Keratinocyte (primary cell): Measurements from ENCODE around the gene UBE2O. TPM values are rescaled to one million over a fixed set of nuclear protein-coding genes. Genes with fewer than 3 reads are reported as not detected.
A peak's percentile ranks its signal among the peaks of the same experiment; 100 is the strongest.

Source experiments
- DNase-seq: peaks from one replicate; pipeline ENCODE4 v3.0.0-alpha.2; 2011; ENCODE audit warnings: low read depth, missing footprints, low spot score
- FAIRE-seq: peaks from 2 replicates; lab custom pipeline; 2011; peaks lifted over from hg19 to GRCh38; lab: Jason Lieb, UNC
- H2AFZ ChIP-seq: 2 replicates; pipeline ENCODE4 v1.6.0; 2012; ENCODE audit warnings: low read length, control low read depth, inconsistent platforms; ENCODE audit not compliant: control insufficient read depth
- H3K27ac ChIP-seq: 2 replicates; pipeline ENCODE4 v1.5.1; 2011; ENCODE audit warnings: low read length; ENCODE audit not compliant: control insufficient read depth, insufficient read depth
- H3K27me3 ChIP-seq: 3 replicates; pipeline ENCODE4 v1.6.0; 2011; ENCODE audit warnings: low read length; ENCODE audit not compliant: control insufficient read depth, insufficient read depth; ENCODE audit errors: extremely low read depth
- H3K36me3 ChIP-seq, 2 experiments: 2 replicates in 1 of 2; 3 replicates in 1 of 2; pipeline ENCODE4 v1.5.1; 2011; ENCODE audit warnings: low read length in 2 of 2, mild to moderate bottlenecking in 1 of 2; ENCODE audit not compliant: control insufficient read depth in 2 of 2, insufficient read depth in 2 of 2; ENCODE audit errors: extremely low read depth in 1 of 2
- H3K4me1 ChIP-seq: 3 replicates; pipeline ENCODE4 v1.5.1; 2011; ENCODE audit warnings: low read length; ENCODE audit not compliant: control insufficient read depth, insufficient read depth; ENCODE audit errors: extremely low read depth
- H3K4me2 ChIP-seq: 3 replicates; pipeline ENCODE4 v1.6.0; 2011; ENCODE audit warnings: low read depth, low read length; ENCODE audit not compliant: control insufficient read depth, insufficient read depth; ENCODE audit errors: extremely low read depth
- H3K4me3 ChIP-seq, 3 experiments: fragments of 200-600 bp in 1 of 3; sonication (generic) in 1 of 3; 2 replicates in 2 of 3; 3 replicates in 1 of 3; pipeline ENCODE4 v1.5.1; 2011 to 2016; ENCODE audit warnings: low read length in 3 of 3, mild to moderate bottlenecking in 3 of 3, control low read depth in 2 of 3, inconsistent platforms in 1 of 3, low read depth in 1 of 3, mixed read lengths in 1 of 3, mixed run types in 1 of 3, moderate library complexity in 1 of 3; ENCODE audit not compliant: control insufficient read depth in 2 of 3, insufficient read depth in 2 of 3; ENCODE audit errors: extremely low read depth in 1 of 3
- H3K79me2 ChIP-seq: 2 replicates; pipeline ENCODE4 v1.6.0; 2012; ENCODE audit warnings: low read length; ENCODE audit not compliant: control insufficient read depth, insufficient read depth
- H3K9ac ChIP-seq: 3 replicates; pipeline ENCODE4 v1.6.0; 2011; ENCODE audit warnings: low read length; ENCODE audit not compliant: control insufficient read depth, insufficient read depth; ENCODE audit errors: extremely low read depth
- H3K9me1 ChIP-seq: 3 replicates; pipeline ENCODE4 v1.6.0; 2011; ENCODE audit warnings: low read length; ENCODE audit not compliant: control insufficient read depth, insufficient read depth; ENCODE audit errors: extremely low read depth
- H3K9me3 ChIP-seq: 2 replicates; pipeline ENCODE4 v1.5.1; 2012; ENCODE audit warnings: low read depth, low read length; ENCODE audit not compliant: control insufficient read depth
- H4K20me1 ChIP-seq: 3 replicates; pipeline ENCODE4 v1.6.0; 2011; ENCODE audit warnings: low read length; ENCODE audit not compliant: control insufficient read depth, insufficient read depth; ENCODE audit errors: extremely low read depth
- EZH2 ChIP-seq: IDR thresholded peaks from one replicate; pipeline ENCODE4 v1.6.1; 2012; ENCODE audit warnings: inconsistent platforms, mild to moderate bottlenecking, low read length, moderate library complexity
- dilution Hi-C: fragments of 300-500 bp; cut with MboI; formaldehyde crosslinking; loops from one replicate; pipeline ENCODE4 v1.7.0; 2020; ENCODE audit warnings: low sequenced_read_pairs; ENCODE audit not compliant: extremely low pct_ligation_motif_present
- polyA plus RNA-seq, 5 experiments: library from polyadenylated mRNA; depleted of rRNA in 3 of 5; stranded (reverse) in 3 of 5; stranded (forward) in 1 of 5; unstranded in 1 of 5; fragments of >200 nt; gene quantifications; 1 replicate in 1 of 5; 2 replicates in 3 of 5; 3 replicates in 1 of 5; pipeline versions ENCODE4 v1.2.1 to v1.2.3, GENCODE V29; 2011 to 2012; ENCODE audit warnings: missing spikeins in 2 of 5, low read depth in 1 of 5, low replicate concordance in 1 of 5
- TF ChIP-seq, protein P1 (sequence below), 3 experiments: IDR thresholded peaks in 1 of 3; conservative IDR thresholded peaks in 1 of 3; optimal IDR thresholded peaks in 1 of 3; 2 replicates in 2 of 3; 3 replicates in 1 of 3; pipeline versions ENCODE3 to v1.5.1; 2011; ENCODE audit warnings: low read length in 3 of 3, mild to moderate bottlenecking in 3 of 3, moderate library complexity in 2 of 3, control low read depth in 1 of 3, inconsistent platforms in 1 of 3; ENCODE audit not compliant: insufficient read depth in 2 of 3; ENCODE audit errors: extremely low read depth in 1 of 3

Gene UBE2O
- polyA plus RNA-seq, 1 donor (not counting 4 experiments of a cell fraction or from before 2014, with no cell fraction given) = 10.9 TPM

- no peak overlapping the region for H3K9ac ChIP-seq
- dilution Hi-C loops = no loop called here
- H3K4me2 ChIP-seq = no peak overlapping the region
These were observed 83.1 kb downstream of the UBE2O start for GRCh38 chr17:76369804-76370203.

DNA sequence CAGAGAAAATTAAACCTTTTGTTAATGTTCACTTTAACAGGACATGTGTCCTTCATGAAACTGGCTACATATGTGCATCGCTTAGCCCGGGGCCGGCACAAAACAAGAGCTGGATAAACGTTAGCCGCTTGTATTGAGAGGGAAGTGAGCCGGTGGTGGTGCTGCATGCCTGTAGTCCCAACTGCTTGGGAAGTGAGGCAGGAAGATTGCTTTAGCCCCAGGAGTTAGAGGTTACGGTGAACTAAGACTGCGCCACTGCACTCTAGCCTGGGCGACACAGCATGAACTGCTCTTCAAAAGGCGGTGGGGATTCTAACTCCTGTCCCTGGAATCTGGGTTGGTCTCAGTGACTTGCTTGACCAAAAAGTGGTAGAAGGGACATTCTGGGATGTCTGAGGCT, 83.6 kb downstream of the UBE2O start:
- H3K9me3 ChIP-seq = no peaks in the 10 kb centered on the region
- TF ChIP-seq, protein P1, sequence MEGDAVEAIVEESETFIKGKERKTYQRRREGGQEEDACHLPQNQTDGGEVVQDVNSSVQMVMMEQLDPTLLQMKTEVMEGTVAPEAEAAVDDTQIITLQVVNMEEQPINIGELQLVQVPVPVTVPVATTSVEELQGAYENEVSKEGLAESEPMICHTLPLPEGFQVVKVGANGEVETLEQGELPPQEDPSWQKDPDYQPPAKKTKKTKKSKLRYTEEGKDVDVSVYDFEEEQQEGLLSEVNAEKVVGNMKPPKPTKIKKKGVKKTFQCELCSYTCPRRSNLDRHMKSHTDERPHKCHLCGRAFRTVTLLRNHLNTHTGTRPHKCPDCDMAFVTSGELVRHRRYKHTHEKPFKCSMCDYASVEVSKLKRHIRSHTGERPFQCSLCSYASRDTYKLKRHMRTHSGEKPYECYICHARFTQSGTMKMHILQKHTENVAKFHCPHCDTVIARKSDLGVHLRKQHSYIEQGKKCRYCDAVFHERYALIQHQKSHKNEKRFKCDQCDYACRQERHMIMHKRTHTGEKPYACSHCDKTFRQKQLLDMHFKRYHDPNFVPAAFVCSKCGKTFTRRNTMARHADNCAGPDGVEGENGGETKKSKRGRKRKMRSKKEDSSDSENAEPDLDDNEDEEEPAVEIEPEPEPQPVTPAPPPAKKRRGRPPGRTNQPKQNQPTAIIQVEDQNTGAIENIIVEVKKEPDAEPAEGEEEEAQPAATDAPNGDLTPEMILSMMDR (optimal IDR thresholded peaks at IDR 0.05 in 1 of 3, IDR thresholded peaks at IDR 0.05 in 1 of 3, conservative IDR thresholded peaks at IDR 0.05 in 1 of 3; ENCODE audit: extremely low read depth in 1 of 3, insufficient read depth in 2 of 3, low read length in 3 of 3) = no peak
- no peak for TF ChIP-seq EZH2
- H3K9ac ChIP-seq = no peak overlapping the region
- DNase-seq (no peak), FAIRE-seq (no peak)
- H2AFZ ChIP-seq = no peak overlapping the region
- H3K4me1 ChIP-seq = peaks cover 39% of the 10 kb centered on the region
- dilution Hi-C loops = no loop called here
- H4K20me1 ChIP-seq = no peaks in the 10 kb centered on the region
- no peak overlapping the region for H3K4me2 ChIP-seq
- H3K27ac ChIP-seq = no peak overlapping the region
- H3K9me1 ChIP-seq = no peaks in the 10 kb centered on the region
- no peak overlapping the region for H3K4me3 ChIP-seq
- H3K27me3 ChIP-seq = no peaks in the 10 kb centered on the region
- no peaks in the 10 kb centered on the region for H3K79me2 ChIP-seq
- H3K36me3 ChIP-seq = no peaks in the 10 kb centered on the region

More at GRCh38 chr17:76369804-76370203, 83.1 kb downstream of the UBE2O start:
- Histone ChIP-seq H3K27me3 (no peaks in the 10 kb centered on the region), H3K9me1 (no peaks in the 10 kb centered on the region), H3K27ac (peak overlapping the region; percentile 63), H3K4me1 (peaks cover 39% of the 10 kb centered on the region), H2AFZ (no peak overlapping the region), H4K20me1 (no peaks in the 10 kb centered on the region), H3K79me2 (no peaks in the 10 kb centered on the region), H3K4me3 (no peak overlapping the region), H3K9me3 (no peaks in the 10 kb centered on the region), H3K36me3 (no peaks in the 10 kb centered on the region)
- TF ChIP-seq, protein P1 (optimal IDR thresholded peaks at IDR 0.05 in 1 of 3, IDR thresholded peaks at IDR 0.05 in 1 of 3, conservative IDR thresholded peaks at IDR 0.05 in 1 of 3; ENCODE audit: extremely low read depth in 1 of 3, insufficient read depth in 2 of 3, low read length in 3 of 3) = no peak
- TF ChIP-seq EZH2 = no peak
- FAIRE-seq (no peak), DNase-seq (no peak)
